ES-I3 (cell line): ENCODE results near the gene KCTD4.
"Not testable (repeated sequence)": the region's sequence is repeated elsewhere in the genome, so short reads cannot be mapped to it uniquely, and the experiment has no call there.

ENCODE experiments used
- H3K36me3 ChIP-seq: 2 replicates; pipeline ENCODE4 v1.6.1; 2013; ENCODE audit warnings: mild to moderate bottlenecking, low read length, control low read depth, moderate library complexity; ENCODE audit not compliant: insufficient read depth
- H3K4me1 ChIP-seq: 2 replicates; pipeline ENCODE4 v1.6.1; 2013; ENCODE audit warnings: mild to moderate bottlenecking, control low read depth, low read length; ENCODE audit not compliant: insufficient read depth
- H3K9ac ChIP-seq: 2 replicates; pipeline ENCODE4 v1.6.1; 2013; ENCODE audit warnings: low read depth, mild to moderate bottlenecking, low read length, moderate library complexity
- H3K9me3 ChIP-seq: 2 replicates; pipeline ENCODE4 v1.6.1; 2013; ENCODE audit warnings: mild to moderate bottlenecking, low read length, moderate library complexity; ENCODE audit not compliant: control insufficient read depth, insufficient read depth

The KCTD4 gene

DNA sequence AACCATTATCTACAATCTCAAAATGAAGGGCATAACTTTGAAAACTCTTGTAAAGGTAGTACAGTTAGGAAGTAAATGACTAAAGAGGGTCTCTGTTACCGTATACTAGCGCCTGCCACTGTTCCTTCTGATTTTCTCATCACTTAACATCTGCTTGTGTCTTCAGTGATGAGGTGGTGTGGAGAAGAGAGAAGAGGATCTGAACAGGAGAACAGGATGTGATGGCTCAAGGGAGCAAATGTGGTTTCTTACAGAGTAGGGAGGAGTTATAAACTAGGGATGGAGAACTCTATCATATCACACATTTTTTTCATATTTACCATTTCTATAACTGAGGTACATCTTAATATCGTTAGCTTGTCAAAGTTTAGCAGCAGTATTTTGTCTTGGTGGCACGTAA lies 1.1 kb downstream of the KCTD4 start:
- Histone ChIP-seq H3K9ac (no peak overlapping the region), H3K4me1 (peaks cover 5% of the 10 kb centered on the region; the same call in 1 of the 2 replicates), H3K9me3 (no peaks in the 10 kb centered on the region), H3K36me3 (no peaks in the 10 kb centered on the region)

- Histone ChIP-seq H3K9me3 (no peaks in the 10 kb centered on the region), H3K36me3 (no peaks in the 10 kb centered on the region), H3K4me1 (peaks cover 10% of the 10 kb centered on the region), H3K9ac (no peak overlapping the region)
Observed at GRCh38 chr13:45198924-45199323, 1.9 kb downstream of the KCTD4 start.

- Histone ChIP-seq H3K36me3 (no peaks in the 10 kb centered on the region), H3K4me1 (peaks cover 12% of the 10 kb centered on the region), H3K9ac (no peak overlapping the region), H3K9me3 (no peaks in the 10 kb centered on the region)
Observed at GRCh38 chr13:45198041-45198440, 2.8 kb downstream of the KCTD4 start.

GRCh38 chr13:45196622-45197021 lies 4.2 kb downstream of the KCTD4 start:
- Histone ChIP-seq H3K4me1 (peaks cover 12% of the 10 kb centered on the region), H3K9me3 (no peaks in the 10 kb centered on the region), H3K9ac (no peak overlapping the region), H3K36me3 (no peaks in the 10 kb centered on the region)

- Histone ChIP-seq H3K4me1 (peaks cover 12% of the 10 kb centered on the region), H3K36me3 (no peaks in the 10 kb centered on the region), H3K9me3 (no peaks in the 10 kb centered on the region), H3K9ac (no peak overlapping the region)
Observed at GRCh38 chr13:45196096-45196495, 4.7 kb downstream of the KCTD4 start.

GRCh38 chr13:45195421-45195820 lies 5.4 kb downstream of the KCTD4 start:
- Histone ChIP-seq H3K36me3 (no peaks in the 10 kb centered on the region), H3K9me3 (no peaks in the 10 kb centered on the region), H3K4me1 (peaks cover 12% of the 10 kb centered on the region), H3K9ac (no peak overlapping the region)

GRCh38 chr13:45194081-45194939 lies 6.5 kb downstream of the KCTD4 start:
- Histone ChIP-seq H3K9me3 (no peaks in the 10 kb centered on the region), H3K36me3 (no peaks in the 10 kb centered on the region), H3K4me1 (peaks cover 12% of the 10 kb centered on the region), H3K9ac (no peak overlapping the region)

GRCh38 chr13:45191874-45192273 lies 9.0 kb downstream of the KCTD4 start:
- H3K9ac ChIP-seq, result no peak overlapping the region
- peaks cover 12% of the 10 kb centered on the region for H3K4me1 ChIP-seq
- H3K9me3 ChIP-seq, result no peaks in the 10 kb centered on the region
- H3K36me3 ChIP-seq, result no peaks in the 10 kb centered on the region

DNA sequence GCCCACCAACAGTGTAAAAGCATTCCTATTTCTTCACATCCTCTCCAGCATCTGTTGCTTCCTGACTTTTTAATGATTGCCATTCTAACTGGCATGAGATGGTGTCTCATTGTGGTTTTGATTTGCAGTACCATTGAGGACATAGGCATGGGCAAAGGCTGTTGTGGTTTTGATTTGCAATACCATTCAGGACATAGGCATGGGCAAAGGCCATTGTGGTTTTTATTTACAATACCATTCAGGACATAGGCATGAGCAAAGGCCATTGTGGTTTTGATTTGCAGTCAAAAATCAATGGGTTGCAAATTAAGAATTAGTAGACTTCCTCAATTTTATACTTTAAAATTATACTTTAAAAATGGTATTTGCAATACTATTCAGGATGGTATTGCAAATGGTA lies 11.3 kb downstream of the KCTD4 start:
- H3K36me3 ChIP-seq, H3K9me3 ChIP-seq, H3K9ac ChIP-seq, H3K4me1 ChIP-seq: not testable (repeated sequence)

- not testable (repeated sequence) for H3K9me3 ChIP-seq, H3K9ac ChIP-seq, H3K36me3 ChIP-seq, H3K4me1 ChIP-seq
Observed at GRCh38 chr13:45189077-45189476, 11.8 kb downstream of the KCTD4 start.

GRCh38 chr13:45185286-45185685 lies 15.6 kb downstream of the KCTD4 start:
- no peak overlapping the region for H3K9ac ChIP-seq
- H3K9me3 ChIP-seq, result no peaks in the 10 kb centered on the region
- no peaks in the 10 kb centered on the region for H3K36me3 ChIP-seq
- H3K4me1 ChIP-seq, result no peaks in the 10 kb centered on the region

GRCh38 chr13:45184693-45185092 lies 16.2 kb downstream of the KCTD4 start:
- H3K9ac ChIP-seq, result no peak overlapping the region
- H3K4me1 ChIP-seq, result no peaks in the 10 kb centered on the region
- no peaks in the 10 kb centered on the region for H3K9me3 ChIP-seq
- H3K36me3 ChIP-seq, result no peaks in the 10 kb centered on the region

DNA sequence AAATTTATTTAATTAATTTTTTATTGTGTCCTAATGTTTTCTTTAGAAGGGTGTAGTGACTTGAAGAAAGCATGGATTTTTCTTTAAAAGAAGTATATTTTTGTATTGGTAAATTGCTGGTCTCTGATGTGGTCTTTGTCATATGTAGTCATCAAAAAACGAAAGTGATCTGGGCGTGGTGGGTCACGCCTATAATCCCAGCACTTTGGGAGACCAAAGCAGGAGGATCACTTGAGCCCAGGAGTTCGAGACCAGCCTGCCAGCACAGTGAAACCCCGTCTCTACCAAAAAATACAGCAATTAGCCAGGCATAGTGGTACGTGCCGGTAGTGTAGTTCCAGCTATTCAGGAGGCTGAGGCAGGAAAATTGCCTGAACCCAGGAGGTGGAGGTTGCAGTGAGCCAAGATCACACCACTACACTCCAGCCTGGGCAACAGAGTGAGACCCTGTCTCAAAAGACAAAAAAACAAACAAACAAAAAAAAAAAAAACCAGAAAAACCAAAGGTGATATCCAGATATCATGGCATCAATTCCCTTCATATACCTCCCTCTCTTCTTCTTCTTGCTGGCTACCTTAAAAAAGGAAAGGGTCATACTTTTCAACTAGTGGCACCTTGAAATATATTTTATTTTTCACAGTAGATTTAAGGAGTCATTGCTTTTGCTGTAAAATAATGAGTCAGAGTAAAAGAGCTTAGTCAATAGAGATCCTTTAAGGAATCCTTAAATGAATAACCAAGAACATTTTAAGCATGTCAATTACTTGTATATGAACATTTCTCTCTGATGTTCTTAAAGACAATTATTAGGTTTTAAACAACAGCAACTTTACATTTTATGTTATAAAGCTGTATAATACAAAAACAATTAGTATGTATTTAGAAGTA lies 19.9 kb downstream of the KCTD4 start:
- H3K9me3 ChIP-seq, result no peaks in the 10 kb centered on the region
- H3K4me1 ChIP-seq, result no peaks in the 10 kb centered on the region
- H3K9ac ChIP-seq, result no peak overlapping the region
- H3K36me3 ChIP-seq, result no peaks in the 10 kb centered on the region

DNA sequence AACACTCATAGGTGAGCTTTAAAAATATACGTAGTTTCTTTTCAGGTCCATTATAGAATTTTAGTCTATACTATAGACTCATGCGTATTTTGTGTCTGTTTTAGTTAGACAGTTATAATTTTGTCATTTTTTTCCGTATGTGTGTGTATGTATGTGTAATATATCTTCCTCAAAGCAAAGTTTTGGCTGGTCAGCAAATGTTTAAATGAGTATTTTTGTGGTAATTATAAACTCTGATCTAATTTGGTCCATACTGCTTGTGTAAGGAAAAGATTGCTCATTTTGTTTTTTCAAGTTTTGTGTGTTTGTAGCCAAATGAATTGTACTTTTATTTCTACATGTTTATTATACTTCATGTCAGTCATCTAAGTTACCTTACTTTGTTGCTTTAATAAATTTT lies 20.5 kb downstream of the KCTD4 start:
- Histone ChIP-seq H3K36me3 (no peaks in the 10 kb centered on the region), H3K9me3 (no peaks in the 10 kb centered on the region), H3K4me1 (no peaks in the 10 kb centered on the region), H3K9ac (no peak overlapping the region)

GRCh38 chr13:45179428-45179827 lies 21.4 kb downstream of the KCTD4 start:
- no peaks in the 10 kb centered on the region for H3K36me3 ChIP-seq
- H3K9me3 ChIP-seq, result no peaks in the 10 kb centered on the region
- no peak overlapping the region for H3K9ac ChIP-seq
- H3K4me1 ChIP-seq, result no peaks in the 10 kb centered on the region
